HAP-1 (cell line): ENCODE measurements around the gene SYT14.
A peak's percentile ranks its signal among the peaks of the same experiment; 100 is the strongest.

Experiments used
- DNase-seq, 2 experiments: peaks; one replicate each; pipeline ENCODE4 v3.0.0-alpha.2; 2016 to 2020; ENCODE audit warnings: low spot score in 2 of 2
- H3K27me3 ChIP-seq: fragments of 250-450 bp; sonication (Bioruptor Pico); 2 replicates; pipeline ENCODE4 v1.5.1; 2020; ENCODE audit warnings: low read depth, mild to moderate bottlenecking, moderate library complexity
- H3K36me3 ChIP-seq: fragments of 250-450 bp; sonication (Bioruptor Pico); replicated peaks from 2 replicates; pipeline ENCODE4 v1.5.1; 2020; ENCODE audit warnings: mild to moderate bottlenecking
- H3K4me1 ChIP-seq: fragments of 250-450 bp; sonication (Bioruptor Pico); 2 replicates; pipeline ENCODE4 v1.5.1; 2020; ENCODE audit warnings: mild to moderate bottlenecking
- H3K4me3 ChIP-seq: fragments of 250-450 bp; sonication (Bioruptor Pico); 2 replicates; pipeline ENCODE4 v1.5.1; 2020; ENCODE audit warnings: mild to moderate bottlenecking, moderate library complexity
- H3K9me3 ChIP-seq: fragments of 250-450 bp; sonication (Bioruptor Pico); 2 replicates; pipeline ENCODE4 v1.5.1; 2020; ENCODE audit warnings: mild to moderate bottlenecking, moderate library complexity
- in situ Hi-C: fragments of 300-500 bp; cut with MboI; formaldehyde crosslinking; loops from 3 replicates; pipeline ENCODE4 v1.14.3; 2020; ENCODE audit warnings: low sequenced_read_pairs, inconsistent platforms, mixed read lengths

The SYT14 gene

GRCh38 chr1:210123383-210123782 is 185.4 kb downstream of the SYT14 start:
- no peaks in the 10 kb centered on the region for H3K36me3 ChIP-seq
- no peak for DNase-seq
- no peaks in the 10 kb centered on the region for H3K9me3 ChIP-seq
- H3K27me3 ChIP-seq: peaks cover 44% of the 10 kb centered on the region
- in situ Hi-C loops: no loop called here
- peaks cover 5% of the 10 kb centered on the region; the same call in 1 of the 2 replicates for H3K4me1 ChIP-seq
- no peak overlapping the region for H3K4me3 ChIP-seq

- DNase-seq: peak in 1 of 2 experiments; percentile 23
- Histone ChIP-seq H3K27me3 (peaks cover 39% of the 10 kb centered on the region), H3K9me3 (no peaks in the 10 kb centered on the region), H3K36me3 (no peaks in the 10 kb centered on the region), H3K4me3 (no peak overlapping the region), H3K4me1 (peaks cover 5% of the 10 kb centered on the region; the same call in 1 of the 2 replicates)
- in situ Hi-C loops: no loop called here
These were observed 186.0 kb downstream of the SYT14 start for GRCh38 chr1:210123924-210124589.

- in situ Hi-C loops: loop anchor here (25.0 kb wide), 2 partner anchors 262 to 263 kb away; no protein-coding TSS in a partner anchor
- DNase-seq: no peak
These were observed 186.7 kb downstream of the SYT14 start for GRCh38 chr1:210124736-210125135.

GRCh38 chr1:210125143-210125542 is 187.1 kb downstream of the SYT14 start:
- Histone ChIP-seq H3K4me1 (peaks cover 5% of the 10 kb centered on the region; the same call in 1 of the 2 replicates), H3K9me3 (no peaks in the 10 kb centered on the region), H3K4me3 (no peak overlapping the region), H3K36me3 (no peaks in the 10 kb centered on the region), H3K27me3 (peaks cover 35% of the 10 kb centered on the region)
- in situ Hi-C loops: loop anchor here (25.0 kb wide), 2 partner anchors 262 to 263 kb away; no protein-coding TSS in a partner anchor
- DNase-seq: no peak

More at GRCh38 chr1:210124736-210125135, 186.7 kb downstream of the SYT14 start:
- Histone ChIP-seq H3K27me3 (peaks cover 34% of the 10 kb centered on the region), H3K4me1 (peaks cover 5% of the 10 kb centered on the region; the same call in 1 of the 2 replicates), H3K9me3 (no peaks in the 10 kb centered on the region), H3K4me3 (no peak overlapping the region), H3K36me3 (no peaks in the 10 kb centered on the region)

- no peak for DNase-seq
- in situ Hi-C loops: loop anchor here (25.0 kb wide), 2 partner anchors 258 to 267 kb away; no protein-coding TSS in a partner anchor
These were observed 191.1 kb downstream of the SYT14 start for GRCh38 chr1:210129092-210129491.

GRCh38 chr1:210129759-210130158 is 191.7 kb downstream of the SYT14 start:
- H3K9me3 ChIP-seq: no peaks in the 10 kb centered on the region
- H3K4me3 ChIP-seq: no peak overlapping the region
- no peak for DNase-seq
- in situ Hi-C loops: loop anchor here (25.0 kb wide), 2 partner anchors 258 to 267 kb away; no protein-coding TSS in a partner anchor
- peaks cover 30% of the 10 kb centered on the region for H3K27me3 ChIP-seq
- H3K36me3 ChIP-seq: no peaks in the 10 kb centered on the region
- H3K4me1 ChIP-seq: no peaks in the 10 kb centered on the region

More at GRCh38 chr1:210129092-210129491, 191.1 kb downstream of the SYT14 start:
- Histone ChIP-seq H3K9me3 (no peaks in the 10 kb centered on the region), H3K27me3 (peaks cover 32% of the 10 kb centered on the region), H3K4me1 (peaks cover 5% of the 10 kb centered on the region; the same call in 1 of the 2 replicates), H3K4me3 (no peak overlapping the region), H3K36me3 (no peaks in the 10 kb centered on the region)

- no peaks in the 10 kb centered on the region for H3K36me3 ChIP-seq
- H3K4me3 ChIP-seq: no peak overlapping the region
- H3K27me3 ChIP-seq: peaks cover 13% of the 10 kb centered on the region
- in situ Hi-C loops: loop anchor here (25.0 kb wide), 2 partner anchors 255 to 270 kb away; no protein-coding TSS in a partner anchor
- H3K4me1 ChIP-seq: no peaks in the 10 kb centered on the region
- no peaks in the 10 kb centered on the region for H3K9me3 ChIP-seq
- peak in 1 of 2 experiments; percentile 43 for DNase-seq
These were observed 194.6 kb downstream of the SYT14 start for GRCh38 chr1:210132582-210132981.

- in situ Hi-C loops: loop anchor here (10.0 to 25.0 kb wide), 3 partner anchors 171 to 281 kb away; no protein-coding TSS in a partner anchor
- DNase-seq: peak; percentile 44 to 86
These were observed 205.5 kb downstream of the SYT14 start for GRCh38 chr1:210143465-210144062.

GRCh38 chr1:210144736-210145135 is 206.7 kb downstream of the SYT14 start:
- Histone ChIP-seq H3K27me3 (peaks cover 11% of the 10 kb centered on the region), H3K9me3 (no peaks in the 10 kb centered on the region), H3K4me1 (no peaks in the 10 kb centered on the region), H3K36me3 (no peaks in the 10 kb centered on the region), H3K4me3 (no peak overlapping the region)
- DNase-seq: no peak
- in situ Hi-C loops: loop anchor here (10.0 to 25.0 kb wide), 3 partner anchors 170 to 282 kb away; no protein-coding TSS in a partner anchor

More at GRCh38 chr1:210143465-210144062, 205.5 kb downstream of the SYT14 start:
- peaks cover 11% of the 10 kb centered on the region for H3K27me3 ChIP-seq
- H3K9me3 ChIP-seq: no peaks in the 10 kb centered on the region
- H3K4me1 ChIP-seq: no peaks in the 10 kb centered on the region
- H3K4me3 ChIP-seq: no peak overlapping the region
- no peaks in the 10 kb centered on the region for H3K36me3 ChIP-seq

- no peak overlapping the region for H3K4me3 ChIP-seq
- no peaks in the 10 kb centered on the region for H3K36me3 ChIP-seq
- no peak for DNase-seq
- no peaks in the 10 kb centered on the region; the same call in 1 of the 2 replicates for H3K27me3 ChIP-seq
- in situ Hi-C loops: no loop called here
- no peaks in the 10 kb centered on the region for H3K4me1 ChIP-seq
- no peaks in the 10 kb centered on the region for H3K9me3 ChIP-seq
These were observed 213.1 kb downstream of the SYT14 start for GRCh38 chr1:210151052-210151672.

GRCh38 chr1:210159211-210159610 is 221.2 kb downstream of the SYT14 start:
- Histone ChIP-seq H3K27me3 (peaks cover 5% of the 10 kb centered on the region; the same call in 1 of the 2 replicates), H3K4me3 (no peak overlapping the region), H3K4me1 (no peaks in the 10 kb centered on the region), H3K9me3 (no peaks in the 10 kb centered on the region), H3K36me3 (no peaks in the 10 kb centered on the region)
- in situ Hi-C loops: no loop called here
- no peak for DNase-seq

- no peak for DNase-seq
- peaks cover 13% of the 10 kb centered on the region for H3K27me3 ChIP-seq
- H3K4me1 ChIP-seq: no peaks in the 10 kb centered on the region
- no peaks in the 10 kb centered on the region for H3K9me3 ChIP-seq
- no peaks in the 10 kb centered on the region for H3K36me3 ChIP-seq
- in situ Hi-C loops: no loop called here
- no peak overlapping the region for H3K4me3 ChIP-seq
These were observed 232.2 kb downstream of the SYT14 start for GRCh38 chr1:210170220-210170619.

- Histone ChIP-seq H3K27me3 (peaks cover 12% of the 10 kb centered on the region; the same call in 1 of the 2 replicates), H3K9me3 (no peaks in the 10 kb centered on the region), H3K4me1 (no peaks in the 10 kb centered on the region), H3K36me3 (no peaks in the 10 kb centered on the region), H3K4me3 (no peak overlapping the region)
- in situ Hi-C loops: no loop called here
- no peak for DNase-seq
These were observed 236.1 kb downstream of the SYT14 start for GRCh38 chr1:210174133-210174532.
